Karpas-422 (cell line): ENCODE data around the gene IPO9. TPM values are rescaled to one million over a fixed set of nuclear protein-coding genes. Genes with fewer than 3 reads are reported as not detected.

Experiments used
- DNase-seq: peaks from one replicate; pipeline ENCODE4 v3.0.0-alpha.2; 2015
- H2AFZ ChIP-seq: fragments of 200-600 bp; sonication (generic); 2 replicates; pipeline ENCODE4 v1.6.1; 2014; ENCODE audit warnings: antibody characterized with exemption, low read length, mixed read lengths
- H3K27ac ChIP-seq: fragments of 200-600 bp; sonication (generic); 2 replicates; pipeline ENCODE4 v1.5.1; 2014; ENCODE audit warnings: mild to moderate bottlenecking, low read length, moderate library complexity
- H3K27me3 ChIP-seq: fragments of 200-600 bp; sonication (generic); 2 replicates; pipeline ENCODE4 v1.6.1; 2014; ENCODE audit warnings: low read length, mixed read lengths
- H3K36me3 ChIP-seq: fragments of 200-600 bp; sonication (generic); 2 replicates; pipeline ENCODE4 v1.6.1; 2014; ENCODE audit warnings: low read length, mixed read lengths; ENCODE audit not compliant: insufficient read depth
- H3K4me1 ChIP-seq: fragments of 200-600 bp; sonication (generic); 2 replicates; pipeline ENCODE4 v1.6.1; 2014; ENCODE audit warnings: mild to moderate bottlenecking, low read length, mixed read lengths
- H3K4me2 ChIP-seq: fragments of 200-600 bp; sonication (generic); 2 replicates; pipeline ENCODE4 v1.6.1; 2014; ENCODE audit warnings: low read length, low read depth, mild to moderate bottlenecking; ENCODE audit not compliant: poor library complexity, severe bottlenecking
- H3K4me3 ChIP-seq: fragments of 200-600 bp; sonication (generic); 2 replicates; pipeline ENCODE4 v1.5.1; 2014; ENCODE audit warnings: mild to moderate bottlenecking, antibody characterized with exemption, low read length, mixed read lengths
- H3K79me2 ChIP-seq: fragments of 200-600 bp; sonication (generic); 2 replicates; pipeline ENCODE4 v1.6.1; 2014; ENCODE audit warnings: mild to moderate bottlenecking, low read length, mixed read lengths
- H3K9ac ChIP-seq: fragments of 200-600 bp; sonication (generic); 2 replicates; pipeline ENCODE4 v1.6.0; 2014; ENCODE audit warnings: low read length
- H3K9me2 ChIP-seq: fragments of 200-600 bp; sonication (generic), shearing (Covaris generic); replicated peaks from 2 replicates; pipeline ENCODE4 v1.6.0; 2014; ENCODE audit warnings: mild to moderate bottlenecking, low read length, moderate library complexity; ENCODE audit not compliant: insufficient read depth
- H3K9me3 ChIP-seq: fragments of 300-700, 200-600 bp; sonication (generic); 2 replicates; pipeline ENCODE4 v1.6.1; 2014; ENCODE audit warnings: low read length, mixed read lengths
- H4K20me1 ChIP-seq: fragments of 200-600 bp; sonication (generic); 2 replicates; pipeline ENCODE4 v1.6.1; 2014; ENCODE audit warnings: mild to moderate bottlenecking, antibody characterized with exemption, low read length, low read depth; ENCODE audit not compliant: insufficient read depth
- total RNA-seq: library from RNA; depleted of rRNA; stranded (reverse); fragments of >200 nt; shearing (Covaris generic); gene quantifications from 2 replicates; pipeline ENCODE4 v1.2.3, GENCODE V29; 2014; ENCODE audit warnings: low replicate concordance

Gene IPO9
- total RNA-seq, 1 experiment from 2014 or later, result 22.7 TPM

GRCh38 chr1:201912832-201913231, 83.9 kb downstream of the IPO9 start:
- no peak for DNase-seq
- no peaks in the 10 kb centered on the region for H3K36me3 ChIP-seq
- no peaks in the 10 kb centered on the region for H3K27me3 ChIP-seq
- no peaks in the 10 kb centered on the region for H3K9me2 ChIP-seq
- no peak overlapping the region for H3K9ac ChIP-seq
- H3K4me3 ChIP-seq, result no peak overlapping the region
- no peak overlapping the region for H3K4me2 ChIP-seq
- H3K9me3 ChIP-seq, result no peaks in the 10 kb centered on the region
- no peak overlapping the region for H3K27ac ChIP-seq
- H3K79me2 ChIP-seq, result no peaks in the 10 kb centered on the region
- H4K20me1 ChIP-seq, result no peaks in the 10 kb centered on the region
- H2AFZ ChIP-seq, result no peak overlapping the region
- no peaks in the 10 kb centered on the region for H3K4me1 ChIP-seq

GRCh38 chr1:201914456-201915235, 85.7 kb downstream of the IPO9 start:
- Histone ChIP-seq H3K9ac (no peak overlapping the region), H3K4me3 (no peak overlapping the region), H3K4me1 (no peaks in the 10 kb centered on the region), H3K4me2 (no peak overlapping the region), H2AFZ (no peak overlapping the region), H3K9me3 (no peaks in the 10 kb centered on the region), H3K27ac (no peak overlapping the region), H3K79me2 (no peaks in the 10 kb centered on the region), H3K27me3 (no peaks in the 10 kb centered on the region), H3K9me2 (no peaks in the 10 kb centered on the region), H3K36me3 (no peaks in the 10 kb centered on the region), H4K20me1 (no peaks in the 10 kb centered on the region)
- DNase-seq, result no peak

- Histone ChIP-seq H3K27me3 (no peaks in the 10 kb centered on the region), H3K27ac (no peak overlapping the region), H3K79me2 (no peaks in the 10 kb centered on the region), H2AFZ (no peak overlapping the region), H3K36me3 (no peaks in the 10 kb centered on the region), H3K4me2 (no peak overlapping the region), H3K4me1 (no peaks in the 10 kb centered on the region), H3K9ac (no peak overlapping the region), H3K4me3 (no peak overlapping the region), H3K9me2 (no peaks in the 10 kb centered on the region), H3K9me3 (no peaks in the 10 kb centered on the region), H4K20me1 (no peaks in the 10 kb centered on the region)
- no peak for DNase-seq
Observed at GRCh38 chr1:201916649-201917249, 87.8 kb downstream of the IPO9 start.

GRCh38 chr1:201917362-201918033, 88.5 kb downstream of the IPO9 start:
- no peaks in the 10 kb centered on the region for H3K4me1 ChIP-seq

GRCh38 chr1:201918343-201918742, 89.4 kb downstream of the IPO9 start:
- no peak for DNase-seq
- H2AFZ ChIP-seq, result no peak overlapping the region
- no peaks in the 10 kb centered on the region for H3K27me3 ChIP-seq
- H3K79me2 ChIP-seq, result no peaks in the 10 kb centered on the region
- no peaks in the 10 kb centered on the region for H3K36me3 ChIP-seq
- H3K4me3 ChIP-seq, result no peak overlapping the region
- no peaks in the 10 kb centered on the region for H3K9me2 ChIP-seq
- no peaks in the 10 kb centered on the region for H3K4me1 ChIP-seq
- H3K27ac ChIP-seq, result no peak overlapping the region
- no peak overlapping the region for H3K4me2 ChIP-seq
- H3K9me3 ChIP-seq, result no peaks in the 10 kb centered on the region
- no peak overlapping the region for H3K9ac ChIP-seq
- no peaks in the 10 kb centered on the region for H4K20me1 ChIP-seq

More at GRCh38 chr1:201917362-201918033, 88.5 kb downstream of the IPO9 start:
- H3K79me2 ChIP-seq, result no peaks in the 10 kb centered on the region
- DNase-seq, result no peak
- no peak overlapping the region for H3K9ac ChIP-seq
- no peaks in the 10 kb centered on the region for H3K9me3 ChIP-seq
- H3K27me3 ChIP-seq, result no peaks in the 10 kb centered on the region
- H3K4me2 ChIP-seq, result no peak overlapping the region
- no peak overlapping the region for H3K27ac ChIP-seq
- H4K20me1 ChIP-seq, result no peaks in the 10 kb centered on the region
- H3K9me2 ChIP-seq, result no peaks in the 10 kb centered on the region
- H3K4me3 ChIP-seq, result no peak overlapping the region
- H3K36me3 ChIP-seq, result no peaks in the 10 kb centered on the region
- no peak overlapping the region for H2AFZ ChIP-seq

- H3K9ac ChIP-seq, result no peak overlapping the region
Observed at GRCh38 chr1:201921952-201922558, 93.1 kb downstream of the IPO9 start.

GRCh38 chr1:201925301-201925567, 96.3 kb downstream of the IPO9 start:
- no peaks in the 10 kb centered on the region for H3K36me3 ChIP-seq
- H3K4me3 ChIP-seq, result no peak overlapping the region
- H3K27me3 ChIP-seq, result no peaks in the 10 kb centered on the region
- no peak overlapping the region for H3K9ac ChIP-seq
- H4K20me1 ChIP-seq, result no peaks in the 10 kb centered on the region
- no peaks in the 10 kb centered on the region for H3K9me2 ChIP-seq
- no peak overlapping the region for H3K27ac ChIP-seq
- H3K79me2 ChIP-seq, result no peaks in the 10 kb centered on the region
- H3K9me3 ChIP-seq, result no peaks in the 10 kb centered on the region
- no peak overlapping the region for H2AFZ ChIP-seq
- H3K4me1 ChIP-seq, result no peaks in the 10 kb centered on the region
- no peak overlapping the region for H3K4me2 ChIP-seq
- no peak for DNase-seq

More at GRCh38 chr1:201921952-201922558, 93.1 kb downstream of the IPO9 start:
- Histone ChIP-seq H3K4me2 (no peak overlapping the region), H3K36me3 (no peaks in the 10 kb centered on the region), H2AFZ (no peak overlapping the region), H4K20me1 (no peaks in the 10 kb centered on the region), H3K79me2 (no peaks in the 10 kb centered on the region), H3K9me2 (no peaks in the 10 kb centered on the region), H3K4me3 (no peak overlapping the region), H3K27me3 (no peaks in the 10 kb centered on the region), H3K4me1 (no peaks in the 10 kb centered on the region), H3K9me3 (no peaks in the 10 kb centered on the region), H3K27ac (no peak overlapping the region)
- no peak for DNase-seq

- Histone ChIP-seq H3K4me2 (no peak overlapping the region), H3K4me3 (no peak overlapping the region), H3K27ac (no peak overlapping the region), H3K36me3 (no peaks in the 10 kb centered on the region), H3K79me2 (no peaks in the 10 kb centered on the region), H3K9me2 (no peaks in the 10 kb centered on the region), H3K9ac (no peak overlapping the region), H2AFZ (no peak overlapping the region), H3K4me1 (no peaks in the 10 kb centered on the region), H3K27me3 (no peaks in the 10 kb centered on the region), H3K9me3 (no peaks in the 10 kb centered on the region), H4K20me1 (no peaks in the 10 kb centered on the region)
- DNase-seq, result no peak
Observed at GRCh38 chr1:201925981-201926645, 97.2 kb downstream of the IPO9 start.
